SK-N-SH (cell line): ENCODE measurements around the gene DHDH. TPM values are rescaled to one million over a fixed set of nuclear protein-coding genes. Genes with fewer than 3 reads are reported as not detected.
"Not testable (repeated sequence)": the region's sequence is repeated elsewhere in the genome, so short reads cannot be mapped to it uniquely, and the experiment has no call there.

ENCODE experiments used
- CTCF ChIA-PET: fragments of 300-600, 350-600 bp; formaldehyde crosslinking; extraction: SDS; loops from one replicate; lab custom pipeline; 2021; lab: Yijun Ruan, JAX
- POLR2A ChIA-PET: fragments of 350-600 bp; sonication (Branson Sonifier 250); formaldehyde crosslinking; extraction: SDS; loops from one replicate; lab custom pipeline; 2020; ENCODE audit warnings: antibody characterized with exemption, inconsistent platforms; lab: Yijun Ruan, JAX
- DNase-seq: peaks from one replicate; pipeline ENCODE4 v3.0.0; 2012
- H2AFZ ChIP-seq: fragments of 200-600 bp; sonication (generic); 2 replicates; pipeline ENCODE4 v1.8.1; 2016; ENCODE audit warnings: antibody characterized with exemption, mild to moderate bottlenecking, low read depth
- H3F3A ChIP-seq: fragments of 200-600 bp; sonication (generic); replicated peaks from 2 replicates; pipeline ENCODE3; 2016; ENCODE audit warnings: antibody characterized with exemption, mild to moderate bottlenecking; ENCODE audit not compliant: insufficient read depth
- H3K27ac ChIP-seq, 2 experiments: fragments of 200-500 bp in 1 of 2; fragments of 200-600 bp in 1 of 2; sonication (Bioruptor generic) in 1 of 2; sonication (generic), shearing (Covaris generic) in 1 of 2; 2 replicates each; pipeline versions ENCODE4 v1.5.1 to v1.6.1; 2014 to 2016; ENCODE audit warnings: low read depth in 2 of 2, inconsistent platforms in 1 of 2, low read length in 1 of 2, mild to moderate bottlenecking in 1 of 2, mixed read lengths in 1 of 2
- H3K27me3 ChIP-seq: fragments of 200-600 bp; sonication (generic), shearing (Covaris generic); 2 replicates; pipeline ENCODE4 v1.6.1; 2016; ENCODE audit warnings: mixed run types; ENCODE audit not compliant: insufficient read depth
- H3K36me3 ChIP-seq, 2 experiments: fragments of 200-500 bp in 1 of 2; fragments of 200-600 bp in 1 of 2; sonication (Bioruptor generic) in 1 of 2; sonication (generic) in 1 of 2; replicated peaks in 1 of 2; 2 replicates each; pipeline versions ENCODE3 to v1.5.1; 2014 to 2016; ENCODE audit warnings: low read length in 1 of 2, mild to moderate bottlenecking in 1 of 2; ENCODE audit not compliant: insufficient read depth in 2 of 2, control insufficient read depth in 1 of 2
- H3K4me1 ChIP-seq, 2 experiments: fragments of 200-500 bp in 1 of 2; fragments of 200-600 bp in 1 of 2; sonication (Bioruptor generic) in 1 of 2; sonication (generic), shearing (Covaris generic) in 1 of 2; 2 replicates each; pipeline versions ENCODE4 v1.5.1 to v1.6.1; 2014 to 2016; ENCODE audit warnings: low read depth in 1 of 2, low read length in 1 of 2, mixed run types in 1 of 2; ENCODE audit not compliant: insufficient read depth in 2 of 2, control insufficient read depth in 1 of 2
- H3K4me2 ChIP-seq: fragments of 200-600 bp; sonication (generic), shearing (Covaris generic); 2 replicates; pipeline ENCODE4 v1.6.1; 2017; ENCODE audit warnings: mixed run types
- H3K4me3 ChIP-seq, 2 experiments: fragments of 200-500 bp in 1 of 2; fragments of 200-600 bp in 1 of 2; sonication (Bioruptor generic) in 1 of 2; sonication (generic), shearing (Covaris generic) in 1 of 2; 2 replicates each; pipeline versions ENCODE4 v1.5.1 to v1.8.1; 2014 to 2016; ENCODE audit warnings: low read depth in 2 of 2, inconsistent platforms in 1 of 2, low read length in 1 of 2, mild to moderate bottlenecking in 1 of 2, mixed read lengths in 1 of 2, moderate library complexity in 1 of 2
- H3K79me2 ChIP-seq: fragments of 200-600 bp; sonication (generic); 2 replicates; pipeline ENCODE4 v1.8.1; 2017; ENCODE audit warnings: mild to moderate bottlenecking; ENCODE audit not compliant: insufficient read depth
- H3K9ac ChIP-seq: fragments of 200-600 bp; sonication (generic); 2 replicates; pipeline ENCODE4 v1.6.1; 2017; ENCODE audit warnings: mixed run types
- H3K9me2 ChIP-seq: fragments of 200-600 bp; sonication (generic); 2 replicates; pipeline ENCODE4 v1.6.1; 2017; ENCODE audit warnings: mixed run types
- H3K9me3 ChIP-seq: fragments of 200-600 bp; sonication (generic); 2 replicates; pipeline ENCODE4 v1.6.1; 2017; ENCODE audit warnings: mixed run types, mild to moderate bottlenecking, moderate library complexity
- H4K20me1 ChIP-seq: fragments of 200-600 bp; sonication (generic); 2 replicates; pipeline ENCODE4 v1.6.1; 2017; ENCODE audit warnings: mild to moderate bottlenecking, mixed run types; ENCODE audit not compliant: insufficient read depth
- CHD2 ChIP-seq: fragments of 150-350 bp; IDR thresholded peaks from 2 replicates; pipeline ENCODE4 v1.6.1; 2018; ENCODE audit warnings: low read length; ENCODE audit not compliant: partially characterized antibody
- ELF1 ChIP-seq: IDR thresholded peaks from 2 replicates; pipeline ENCODE4 v1.4.0; 2012
- EP300 ChIP-seq, 2 experiments: IDR thresholded peaks; 2 replicates each; pipeline versions ENCODE4 v1.4.0 to v1.6.1; 2012; ENCODE audit warnings: borderline replicate concordance in 1 of 2, low read depth in 1 of 2, low read length in 1 of 2
- GABPA ChIP-seq: IDR thresholded peaks from 2 replicates; pipeline ENCODE4 v1.4.0; 2012; ENCODE audit warnings: low read depth, mild to moderate bottlenecking
- RFX5 ChIP-seq: IDR thresholded peaks from 2 replicates; pipeline ENCODE4 v1.6.1; 2012; ENCODE audit warnings: mild to moderate bottlenecking, improper control_type of control experiment, low read length
- SMC3 ChIP-seq: IDR thresholded peaks from 2 replicates; pipeline ENCODE4 v1.6.1; 2012; ENCODE audit warnings: low read depth, low read length, improper control_type of control experiment
- YY1 ChIP-seq: IDR thresholded peaks from 2 replicates; pipeline ENCODE4 v1.4.0; 2012; ENCODE audit warnings: low read depth, mild to moderate bottlenecking
- WGBS: methylation state at CpG from one replicate; pipeline ENCODE4 v1.1.6; 2017; ENCODE audit warnings: low lambda C conversion rate; 5-methylcytosine and 5-hydroxymethylcytosine counted together
- polyA plus RNA-seq, 3 experiments: library from polyadenylated mRNA; depleted of rRNA; stranded (reverse); fragments of >200 nt; gene quantifications; 2 replicates each; pipeline ENCODE4 v1.2.3, GENCODE V29; 2012
- TF ChIP-seq, protein P1 (sequence below): IDR thresholded peaks from 2 replicates; pipeline ENCODE4; 2012
- TF ChIP-seq, protein P2 (sequence below): IDR thresholded peaks from 2 replicates; pipeline ENCODE4 v1.6.1; 2012; ENCODE audit warnings: mild to moderate bottlenecking, low read depth, low read length, moderate library complexity
- TF ChIP-seq, protein P3 (sequence below): fragments of 200-600 bp; sonication (generic); IDR thresholded peaks from 2 replicates; pipeline ENCODE4 v1.6.1; 2017; ENCODE audit warnings: antibody characterized with exemption, mild to moderate bottlenecking, moderate library complexity
- TF ChIP-seq, protein P4 (sequence below): fragments of 150-350 bp; IDR thresholded peaks from 2 replicates; pipeline ENCODE4 v1.6.1; 2016; ENCODE audit warnings: mild to moderate bottlenecking, low read depth, low read length

DHDH gene
- polyA plus RNA-seq, 1 of the 3 experiments (the other 2 are of a cell fraction): 0.72 TPM

DNA sequence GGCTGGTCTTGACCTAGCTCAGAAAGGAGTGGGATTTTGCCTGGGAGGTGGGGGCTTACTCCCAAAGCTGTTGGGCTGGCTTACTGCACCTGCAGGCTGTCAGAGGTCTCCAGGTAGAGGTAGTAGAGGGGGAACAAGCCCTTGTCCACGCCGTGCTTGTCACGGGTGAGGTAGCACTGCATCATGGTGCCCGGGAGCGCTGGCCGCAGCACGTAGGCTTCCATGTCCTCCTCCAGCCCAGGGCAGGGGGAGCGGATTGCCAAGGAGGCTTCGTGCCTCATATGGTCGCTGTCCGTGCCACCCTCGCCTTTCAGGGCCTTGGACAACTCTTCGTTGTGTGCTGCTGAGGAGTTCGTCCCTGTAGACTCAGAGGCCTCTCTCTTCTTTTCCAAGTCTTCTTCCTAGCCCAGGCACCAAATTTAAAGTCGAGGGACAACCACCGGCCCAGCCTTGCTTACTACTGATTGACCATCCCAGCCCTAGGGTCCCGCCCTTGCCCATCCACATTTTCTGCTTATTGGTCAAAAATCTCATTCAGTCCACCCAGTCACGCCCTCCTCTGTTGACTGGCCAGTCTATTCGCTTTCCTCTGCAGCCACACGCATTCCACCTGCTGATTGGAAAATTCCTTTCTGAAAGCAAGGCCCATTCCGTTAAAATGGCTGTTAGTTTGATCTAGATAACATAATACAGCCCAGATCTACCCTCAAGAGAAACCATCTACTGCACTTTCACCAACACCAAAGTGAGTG lies 45.5 kb upstream of the DHDH start:
- CTCF ChIA-PET: no interaction called here
- no peak overlapping the region for H3K4me2 ChIP-seq
- H3K4me1 ChIP-seq: no peaks in the 10 kb centered on the region
- TF ChIP-seq, protein P1, sequence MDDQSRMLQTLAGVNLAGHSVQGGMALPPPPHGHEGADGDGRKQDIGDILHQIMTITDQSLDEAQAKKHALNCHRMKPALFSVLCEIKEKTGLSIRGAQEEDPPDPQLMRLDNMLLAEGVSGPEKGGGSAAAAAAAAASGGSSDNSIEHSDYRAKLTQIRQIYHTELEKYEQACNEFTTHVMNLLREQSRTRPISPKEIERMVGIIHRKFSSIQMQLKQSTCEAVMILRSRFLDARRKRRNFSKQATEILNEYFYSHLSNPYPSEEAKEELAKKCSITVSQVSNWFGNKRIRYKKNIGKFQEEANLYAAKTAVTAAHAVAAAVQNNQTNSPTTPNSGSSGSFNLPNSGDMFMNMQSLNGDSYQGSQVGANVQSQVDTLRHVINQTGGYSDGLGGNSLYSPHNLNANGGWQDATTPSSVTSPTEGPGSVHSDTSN: no peak
- TF ChIP-seq GABPA (no peak), ELF1 (no peak), SMC3 (no peak)
- TF ChIP-seq, protein P2, sequence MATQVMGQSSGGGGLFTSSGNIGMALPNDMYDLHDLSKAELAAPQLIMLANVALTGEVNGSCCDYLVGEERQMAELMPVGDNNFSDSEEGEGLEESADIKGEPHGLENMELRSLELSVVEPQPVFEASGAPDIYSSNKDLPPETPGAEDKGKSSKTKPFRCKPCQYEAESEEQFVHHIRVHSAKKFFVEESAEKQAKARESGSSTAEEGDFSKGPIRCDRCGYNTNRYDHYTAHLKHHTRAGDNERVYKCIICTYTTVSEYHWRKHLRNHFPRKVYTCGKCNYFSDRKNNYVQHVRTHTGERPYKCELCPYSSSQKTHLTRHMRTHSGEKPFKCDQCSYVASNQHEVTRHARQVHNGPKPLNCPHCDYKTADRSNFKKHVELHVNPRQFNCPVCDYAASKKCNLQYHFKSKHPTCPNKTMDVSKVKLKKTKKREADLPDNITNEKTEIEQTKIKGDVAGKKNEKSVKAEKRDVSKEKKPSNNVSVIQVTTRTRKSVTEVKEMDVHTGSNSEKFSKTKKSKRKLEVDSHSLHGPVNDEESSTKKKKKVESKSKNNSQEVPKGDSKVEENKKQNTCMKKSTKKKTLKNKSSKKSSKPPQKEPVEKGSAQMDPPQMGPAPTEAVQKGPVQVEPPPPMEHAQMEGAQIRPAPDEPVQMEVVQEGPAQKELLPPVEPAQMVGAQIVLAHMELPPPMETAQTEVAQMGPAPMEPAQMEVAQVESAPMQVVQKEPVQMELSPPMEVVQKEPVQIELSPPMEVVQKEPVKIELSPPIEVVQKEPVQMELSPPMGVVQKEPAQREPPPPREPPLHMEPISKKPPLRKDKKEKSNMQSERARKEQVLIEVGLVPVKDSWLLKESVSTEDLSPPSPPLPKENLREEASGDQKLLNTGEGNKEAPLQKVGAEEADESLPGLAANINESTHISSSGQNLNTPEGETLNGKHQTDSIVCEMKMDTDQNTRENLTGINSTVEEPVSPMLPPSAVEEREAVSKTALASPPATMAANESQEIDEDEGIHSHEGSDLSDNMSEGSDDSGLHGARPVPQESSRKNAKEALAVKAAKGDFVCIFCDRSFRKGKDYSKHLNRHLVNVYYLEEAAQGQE: no peak
- H3K36me3 ChIP-seq: no peaks in the 10 kb centered on the region
- no peaks in the 10 kb centered on the region for H3K79me2 ChIP-seq
- no peak overlapping the region for H3K27ac ChIP-seq
- H4K20me1 ChIP-seq: no peaks in the 10 kb centered on the region
- H3K9ac ChIP-seq: no peak overlapping the region
- no peak for DNase-seq
- no peaks in the 10 kb centered on the region for H3F3A ChIP-seq
- no peaks in the 10 kb centered on the region for H3K9me3 ChIP-seq
- WGBS: 90% methylated on average over 16 of the region's 21 CpGs
- H3K27me3 ChIP-seq: no peaks in the 10 kb centered on the region
- H3K4me3 ChIP-seq: no peak overlapping the region
- POLR2A ChIA-PET: no interaction called here
- H2AFZ ChIP-seq: no peak overlapping the region
- H3K9me2 ChIP-seq: no peaks in the 10 kb centered on the region

DNA sequence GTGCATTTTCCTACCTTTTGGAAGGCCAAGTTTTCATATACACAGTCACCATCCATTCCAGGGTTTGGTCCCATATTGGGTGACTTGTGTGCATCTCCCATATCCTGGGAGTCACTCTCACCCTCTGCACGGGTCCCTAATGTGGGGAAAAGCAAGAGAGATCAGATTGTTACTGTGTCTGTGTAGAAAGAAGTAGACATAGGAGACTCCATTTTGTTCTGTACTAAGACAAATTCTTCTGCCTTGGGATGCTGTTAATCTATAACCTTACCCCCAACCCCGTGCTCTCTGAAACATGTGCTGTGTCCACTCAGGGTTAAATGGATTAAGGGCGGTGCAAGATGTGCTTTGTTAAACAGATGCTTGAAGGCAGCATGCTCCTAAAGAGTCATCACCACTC lies 44.0 kb upstream of the DHDH start:
- H3K4me3 ChIP-seq, POLR2A ChIA-PET, H3K79me2 ChIP-seq, H3K4me1 ChIP-seq, H3K27me3 ChIP-seq, H4K20me1 ChIP-seq, H3K4me2 ChIP-seq, H2AFZ ChIP-seq, H3K27ac ChIP-seq, H3K9me2 ChIP-seq, DNase-seq, H3K9me3 ChIP-seq, CTCF ChIA-PET, H3F3A ChIP-seq, H3K36me3 ChIP-seq, H3K9ac ChIP-seq: not testable (repeated sequence)
- 58% methylated on average over 3 of the region's 3 CpGs for WGBS

DNA sequence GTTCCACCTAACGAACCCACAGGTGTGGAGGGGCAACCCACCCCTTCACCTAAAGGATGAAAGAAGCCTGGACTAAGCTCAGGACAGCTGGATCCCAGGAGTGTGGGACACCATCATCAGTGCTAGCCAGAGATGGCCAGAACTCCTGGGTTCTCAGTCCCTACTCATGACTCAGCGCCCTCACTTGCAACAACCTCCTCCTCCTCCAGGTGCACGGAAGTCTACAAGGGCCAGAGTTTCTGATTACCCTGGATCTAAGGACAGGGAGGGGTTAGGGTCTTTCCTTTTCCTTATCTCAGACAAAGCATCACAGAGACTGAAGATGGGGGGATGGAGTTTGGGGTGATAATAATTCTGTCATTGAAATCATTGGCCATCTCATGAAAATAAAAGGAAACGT lies 42.9 kb upstream of the DHDH start:
- no peak overlapping the region for H3K4me2 ChIP-seq
- no peaks in the 10 kb centered on the region for H3K9me2 ChIP-seq
- H3K27ac ChIP-seq: no peak overlapping the region
- no peaks in the 10 kb centered on the region for H3F3A ChIP-seq
- CTCF ChIA-PET: no interaction called here
- DNase-seq: no peak
- no peak overlapping the region for H3K9ac ChIP-seq
- POLR2A ChIA-PET: no interaction called here
- H3K4me1 ChIP-seq: no peaks in the 10 kb centered on the region
- no peak overlapping the region for H2AFZ ChIP-seq
- no peaks in the 10 kb centered on the region for H3K27me3 ChIP-seq
- no peaks in the 10 kb centered on the region for H3K79me2 ChIP-seq
- no peak overlapping the region for H3K4me3 ChIP-seq
- WGBS: 83% methylated on average over 4 of the region's 4 CpGs
- no peaks in the 10 kb centered on the region for H3K9me3 ChIP-seq
- H4K20me1 ChIP-seq: no peaks in the 10 kb centered on the region
- no peaks in the 10 kb centered on the region for H3K36me3 ChIP-seq
- TF ChIP-seq CHD2 (no peak), EP300 (IDR thresholded peaks at IDR 0.05; ENCODE audit: borderline replicate concordance in 1 of 2, low read depth in 1 of 2, low read length in 1 of 2) (no peak), RFX5 (no peak), YY1 (no peak)
- TF ChIP-seq, protein P3, sequence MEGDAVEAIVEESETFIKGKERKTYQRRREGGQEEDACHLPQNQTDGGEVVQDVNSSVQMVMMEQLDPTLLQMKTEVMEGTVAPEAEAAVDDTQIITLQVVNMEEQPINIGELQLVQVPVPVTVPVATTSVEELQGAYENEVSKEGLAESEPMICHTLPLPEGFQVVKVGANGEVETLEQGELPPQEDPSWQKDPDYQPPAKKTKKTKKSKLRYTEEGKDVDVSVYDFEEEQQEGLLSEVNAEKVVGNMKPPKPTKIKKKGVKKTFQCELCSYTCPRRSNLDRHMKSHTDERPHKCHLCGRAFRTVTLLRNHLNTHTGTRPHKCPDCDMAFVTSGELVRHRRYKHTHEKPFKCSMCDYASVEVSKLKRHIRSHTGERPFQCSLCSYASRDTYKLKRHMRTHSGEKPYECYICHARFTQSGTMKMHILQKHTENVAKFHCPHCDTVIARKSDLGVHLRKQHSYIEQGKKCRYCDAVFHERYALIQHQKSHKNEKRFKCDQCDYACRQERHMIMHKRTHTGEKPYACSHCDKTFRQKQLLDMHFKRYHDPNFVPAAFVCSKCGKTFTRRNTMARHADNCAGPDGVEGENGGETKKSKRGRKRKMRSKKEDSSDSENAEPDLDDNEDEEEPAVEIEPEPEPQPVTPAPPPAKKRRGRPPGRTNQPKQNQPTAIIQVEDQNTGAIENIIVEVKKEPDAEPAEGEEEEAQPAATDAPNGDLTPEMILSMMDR: no peak
- TF ChIP-seq, protein P4, sequence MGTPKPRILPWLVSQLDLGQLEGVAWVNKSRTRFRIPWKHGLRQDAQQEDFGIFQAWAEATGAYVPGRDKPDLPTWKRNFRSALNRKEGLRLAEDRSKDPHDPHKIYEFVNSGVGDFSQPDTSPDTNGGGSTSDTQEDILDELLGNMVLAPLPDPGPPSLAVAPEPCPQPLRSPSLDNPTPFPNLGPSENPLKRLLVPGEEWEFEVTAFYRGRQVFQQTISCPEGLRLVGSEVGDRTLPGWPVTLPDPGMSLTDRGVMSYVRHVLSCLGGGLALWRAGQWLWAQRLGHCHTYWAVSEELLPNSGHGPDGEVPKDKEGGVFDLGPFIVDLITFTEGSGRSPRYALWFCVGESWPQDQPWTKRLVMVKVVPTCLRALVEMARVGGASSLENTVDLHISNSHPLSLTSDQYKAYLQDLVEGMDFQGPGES: no peak
